K562 (cell line): Measurements from ENCODE around the gene HDLBP. TPM values are rescaled to one million over a fixed set of nuclear protein-coding genes. Genes with fewer than 3 reads are reported as not detected.

ENCODE experiments used
- ATAC-seq: fragments of 200-7000 bp; cut with Tn5 transposase; 3 replicates; pipeline ENCODE4 v1.9.1; 2020; ENCODE audit warnings: moderate library complexity
- BruUV-seq: library from RNA; stranded (reverse); fragments of 400-500 nt; replicated peaks from 2 replicates; lab custom pipeline; 2021; lab: Mats Ljungman, UMichigan
- CTCF ChIA-PET: fragments of 300-600 bp; formaldehyde crosslinking; extraction: SDS; loops from one replicate; lab custom pipeline; 2021; ENCODE audit warnings: low intra/inter-chr PET ratio; lab: Yijun Ruan, JAX
- POLR2A ChIA-PET: fragments of 300-600, 350-650 bp; sonication (Branson Sonifier 250); formaldehyde crosslinking; extraction: SDS; loops from one replicate; lab custom pipeline; 2021; ENCODE audit warnings: antibody characterized with exemption, inconsistent platforms; lab: Yijun Ruan, JAX
- DNase-seq, 4 experiments: peaks; one replicate each; pipeline versions ENCODE4 v3.0.0 to v3.0.0-alpha.2; 2011 to 2018; ENCODE audit warnings: low spot score in 3 of 4, mixed read lengths in 3 of 4; ENCODE audit errors: extremely low read depth in 1 of 4
- FAIRE-seq: peaks from 2 replicates; lab custom pipeline; 2011; peaks lifted over from hg19 to GRCh38; lab: Jason Lieb, UNC
- H2AFZ ChIP-seq: 2 replicates; pipeline ENCODE4 v1.6.0; 2011; ENCODE audit warnings: low read depth, low read length, control low read depth, inconsistent platforms
- H3K27ac ChIP-seq: fragments of 200-600 bp; 3 replicates; pipeline ENCODE4 v1.8.0; 2011; ENCODE audit warnings: low read depth, mild to moderate bottlenecking, control low read depth, inconsistent platforms, low read length, moderate library complexity, mixed read lengths; ENCODE audit errors: extremely low read depth
- H3K27me3 ChIP-seq, 2 experiments: fragments of 300-600 bp in 1 of 2; 2 replicates in 1 of 2; 3 replicates in 1 of 2; pipeline versions ENCODE4 v1.6.0 to v1.8.0; 2011; ENCODE audit warnings: inconsistent platforms in 2 of 2, low read length in 2 of 2, mild to moderate bottlenecking in 1 of 2, mixed read lengths in 1 of 2, moderate library complexity in 1 of 2; ENCODE audit not compliant: control insufficient read depth in 2 of 2, insufficient read depth in 2 of 2
- H3K36me3 ChIP-seq: fragments of 300-600 bp; 3 replicates; pipeline ENCODE4 v1.8.0; 2011; ENCODE audit warnings: mild to moderate bottlenecking, low read length, inconsistent platforms; ENCODE audit not compliant: control insufficient read depth, insufficient read depth
- H3K4me1 ChIP-seq, 2 experiments: fragments of 200-600 bp in 1 of 2; replicated peaks in 1 of 2; 2 replicates in 1 of 2; 3 replicates in 1 of 2; pipeline versions ENCODE4 v1.5.1 to v1.8.0; 2011; ENCODE audit warnings: inconsistent platforms in 2 of 2, low read length in 2 of 2, mild to moderate bottlenecking in 1 of 2, mixed read lengths in 1 of 2, moderate library complexity in 1 of 2; ENCODE audit not compliant: control insufficient read depth in 2 of 2, insufficient read depth in 2 of 2
- H3K4me2 ChIP-seq: 2 replicates; pipeline ENCODE4 v1.6.1; 2011; ENCODE audit warnings: low read length, control low read depth, inconsistent platforms, mixed read lengths; ENCODE audit not compliant: insufficient read depth
- H3K4me3 ChIP-seq: fragments of 200-600 bp; sonication (generic), shearing (Covaris generic); 2 replicates; pipeline ENCODE4 v1.5.1; 2016; ENCODE audit warnings: control low read depth, inconsistent platforms
- H3K79me2 ChIP-seq: fragments of 200-600 bp; 3 replicates; pipeline ENCODE4 v1.8.0; 2011; ENCODE audit warnings: low read length, inconsistent platforms; ENCODE audit not compliant: control insufficient read depth, insufficient read depth
- H3K9ac ChIP-seq, 2 experiments: 2 replicates each; pipeline versions ENCODE4 v1.6.0 to v1.6.1; 2011; ENCODE audit warnings: low read depth in 2 of 2, low read length in 2 of 2, control low read depth in 1 of 2, inconsistent platforms in 1 of 2, mild to moderate bottlenecking in 1 of 2, mixed read lengths in 1 of 2; ENCODE audit not compliant: insufficient read depth in 1 of 2
- H3K9me1 ChIP-seq: one replicate; pipeline ENCODE4 v1.6.0; 2011; ENCODE audit warnings: inconsistent platforms, mild to moderate bottlenecking, low read length, moderate library complexity; ENCODE audit not compliant: control insufficient read depth, insufficient read depth
- H3K9me3 ChIP-seq: replicated peaks from 2 replicates; pipeline ENCODE4 v1.5.1; 2011; ENCODE audit warnings: low read depth, low read length, inconsistent platforms; ENCODE audit not compliant: control insufficient read depth, insufficient read depth
- H4K20me1 ChIP-seq: replicated peaks from 2 replicates; pipeline ENCODE4 v1.6.1; 2011; ENCODE audit warnings: low read length, inconsistent platforms, mixed read lengths; ENCODE audit not compliant: control insufficient read depth, insufficient read depth
- BRCA1 ChIP-seq, 2 experiments: fragments of 450-650 bp in 1 of 2; sonication (generic) in 1 of 2; formaldehyde crosslinking in 1 of 2; IDR thresholded peaks; 2 replicates each; pipeline versions ENCODE4 v1.5.0 to v1.6.1; 2017 to 2020; ENCODE audit warnings: mild to moderate bottlenecking in 1 of 2, missing genetic modification reagents in 1 of 2
- COPS2 ChIP-seq: fragments of 450-650 bp; conservative IDR thresholded peaks from 2 replicates; pipeline ENCODE4 v1.6.1; 2016; ENCODE audit warnings: mild to moderate bottlenecking, moderate library complexity
- ETS2 ChIP-seq: IDR thresholded peaks from 2 replicates; pipeline ENCODE4 v1.6.1; 2016; ENCODE audit warnings: borderline replicate concordance, missing genetic modification characterization, mild to moderate bottlenecking, moderate library complexity, missing compliant biosample characterization; ENCODE audit not compliant: poor library complexity, severe bottlenecking
- NFIX ChIP-seq: fragments of 250-450 bp; sonication (Bioruptor Pico); IDR thresholded peaks from 2 replicates; pipeline ENCODE4 v1.4.0; 2020; ENCODE audit warnings: low read depth, mild to moderate bottlenecking, moderate library complexity
- NFXL1 ChIP-seq: fragments of 450-650 bp; formaldehyde crosslinking; IDR thresholded peaks from 2 replicates; pipeline ENCODE4 v1.4.0; 2021; ENCODE audit warnings: mild to moderate bottlenecking
- SMAD4 ChIP-seq: fragments of 250-450 bp; sonication (Bioruptor Pico); conservative IDR thresholded peaks from 2 replicates; pipeline ENCODE4 v1.8.0; 2021; ENCODE audit warnings: inconsistent platforms, mild to moderate bottlenecking, moderate library complexity
- SMARCC2 ChIP-seq: fragments of 450-650 bp; IDR thresholded peaks from 2 replicates; pipeline ENCODE4 v1.6.1; 2017; ENCODE audit warnings: antibody characterized with exemption, moderate library complexity, mild to moderate bottlenecking, low read depth
- WGBS: fragments of 100-300 bp; shearing (Covaris generic); methylation state at CpG from one replicate; pipeline ENCODE4 v1.1.6; 2016; ENCODE audit warnings: low coverage, mixed read lengths; ENCODE audit not compliant: insufficient coverage; ENCODE audit errors: missing lambda C conversion rate; 5-methylcytosine and 5-hydroxymethylcytosine counted together
- in situ Hi-C: fragments of 300-500 bp; cut with MboI; formaldehyde crosslinking; loops from 4 replicates; pipeline ENCODE4 v1.15.0; 2018; ENCODE audit warnings: inconsistent platforms, mixed read lengths
- intact Hi-C: fragments of 100-400 bp; cut with micrococcal nuclease; formaldehyde crosslinking; loops from 2 replicates; pipeline ENCODE4 v1.14.2; 2022
- polyA plus RNA-seq, 8 experiments: library from polyadenylated mRNA; depleted of rRNA in 4 of 8; stranded (reverse) in 5 of 8; unstranded in 3 of 8; fragments of >200 nt; fragmentation: Nextera tagmentation in 2 of 8; fragmentation: Illumina TruSeq in 1 of 8; extraction: Ambion mirVana in 2 of 8; extraction: Trizol in 1 of 8; gene quantifications; 2 replicates each; pipeline versions ENCODE4 v1.2.1 to v1.2.3, GENCODE V29; 2011 to 2014; ENCODE audit warnings: inconsistent platforms in 1 of 8, missing spikeins in 1 of 8
- total RNA-seq, 7 experiments: library from RNA; depleted of rRNA in 6 of 7; stranded (reverse); fragments of >200 nt in 6 of 7; fragmentation: Illumina TruSeq in 2 of 7; extraction: Trizol in 2 of 7; gene quantifications; 2 replicates each; pipeline versions ENCODE4 v1.2.1 to v1.2.3, GENCODE V29; 2011 to 2021; ENCODE audit warnings: low replicate concordance in 1 of 7
- TF ChIP-seq, protein P1 (sequence below): fragments of 250-450 bp; sonication (Bioruptor Pico); IDR thresholded peaks from 2 replicates; pipeline ENCODE4 v1.4.0; 2020
- TF ChIP-seq, protein P2 (sequence below): fragments of 450-650 bp; IDR thresholded peaks from 2 replicates; pipeline ENCODE4 v1.6.1; 2016; ENCODE audit warnings: borderline replicate concordance
- TF ChIP-seq, protein P3 (sequence below): fragments of 250-450 bp; sonication (Bioruptor Pico); IDR thresholded peaks from 2 replicates; pipeline ENCODE4 v1.5.0; 2021; ENCODE audit warnings: mild to moderate bottlenecking, borderline replicate concordance

HDLBP gene
- total and polyA plus RNA-seq, 9 of the 15 experiments (the other 6 are each of a cell fraction or from before 2014, with no cell fraction given), result 24.4 to 378 (median 146) TPM

DNA sequence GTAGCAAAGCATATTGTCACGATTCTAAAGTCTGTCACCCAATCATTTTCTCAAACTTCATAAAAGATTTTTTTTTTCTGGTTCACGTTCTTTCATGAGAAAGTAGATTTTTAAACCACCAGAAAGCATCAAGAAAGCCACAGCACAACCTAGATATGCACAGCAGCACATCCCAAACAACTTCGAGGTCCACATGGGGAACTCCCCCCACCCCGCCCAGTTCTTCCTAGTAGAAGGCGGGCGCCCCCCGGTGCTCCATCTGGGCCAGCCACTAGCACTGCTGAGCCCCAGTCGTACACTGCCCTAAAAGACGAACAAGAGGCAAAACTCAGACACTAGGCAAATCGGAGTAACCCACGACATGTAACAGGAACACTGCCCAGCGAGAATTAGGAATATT is 15.5 kb downstream of the HDLBP start (continued):
- TF ChIP-seq, protein P1, sequence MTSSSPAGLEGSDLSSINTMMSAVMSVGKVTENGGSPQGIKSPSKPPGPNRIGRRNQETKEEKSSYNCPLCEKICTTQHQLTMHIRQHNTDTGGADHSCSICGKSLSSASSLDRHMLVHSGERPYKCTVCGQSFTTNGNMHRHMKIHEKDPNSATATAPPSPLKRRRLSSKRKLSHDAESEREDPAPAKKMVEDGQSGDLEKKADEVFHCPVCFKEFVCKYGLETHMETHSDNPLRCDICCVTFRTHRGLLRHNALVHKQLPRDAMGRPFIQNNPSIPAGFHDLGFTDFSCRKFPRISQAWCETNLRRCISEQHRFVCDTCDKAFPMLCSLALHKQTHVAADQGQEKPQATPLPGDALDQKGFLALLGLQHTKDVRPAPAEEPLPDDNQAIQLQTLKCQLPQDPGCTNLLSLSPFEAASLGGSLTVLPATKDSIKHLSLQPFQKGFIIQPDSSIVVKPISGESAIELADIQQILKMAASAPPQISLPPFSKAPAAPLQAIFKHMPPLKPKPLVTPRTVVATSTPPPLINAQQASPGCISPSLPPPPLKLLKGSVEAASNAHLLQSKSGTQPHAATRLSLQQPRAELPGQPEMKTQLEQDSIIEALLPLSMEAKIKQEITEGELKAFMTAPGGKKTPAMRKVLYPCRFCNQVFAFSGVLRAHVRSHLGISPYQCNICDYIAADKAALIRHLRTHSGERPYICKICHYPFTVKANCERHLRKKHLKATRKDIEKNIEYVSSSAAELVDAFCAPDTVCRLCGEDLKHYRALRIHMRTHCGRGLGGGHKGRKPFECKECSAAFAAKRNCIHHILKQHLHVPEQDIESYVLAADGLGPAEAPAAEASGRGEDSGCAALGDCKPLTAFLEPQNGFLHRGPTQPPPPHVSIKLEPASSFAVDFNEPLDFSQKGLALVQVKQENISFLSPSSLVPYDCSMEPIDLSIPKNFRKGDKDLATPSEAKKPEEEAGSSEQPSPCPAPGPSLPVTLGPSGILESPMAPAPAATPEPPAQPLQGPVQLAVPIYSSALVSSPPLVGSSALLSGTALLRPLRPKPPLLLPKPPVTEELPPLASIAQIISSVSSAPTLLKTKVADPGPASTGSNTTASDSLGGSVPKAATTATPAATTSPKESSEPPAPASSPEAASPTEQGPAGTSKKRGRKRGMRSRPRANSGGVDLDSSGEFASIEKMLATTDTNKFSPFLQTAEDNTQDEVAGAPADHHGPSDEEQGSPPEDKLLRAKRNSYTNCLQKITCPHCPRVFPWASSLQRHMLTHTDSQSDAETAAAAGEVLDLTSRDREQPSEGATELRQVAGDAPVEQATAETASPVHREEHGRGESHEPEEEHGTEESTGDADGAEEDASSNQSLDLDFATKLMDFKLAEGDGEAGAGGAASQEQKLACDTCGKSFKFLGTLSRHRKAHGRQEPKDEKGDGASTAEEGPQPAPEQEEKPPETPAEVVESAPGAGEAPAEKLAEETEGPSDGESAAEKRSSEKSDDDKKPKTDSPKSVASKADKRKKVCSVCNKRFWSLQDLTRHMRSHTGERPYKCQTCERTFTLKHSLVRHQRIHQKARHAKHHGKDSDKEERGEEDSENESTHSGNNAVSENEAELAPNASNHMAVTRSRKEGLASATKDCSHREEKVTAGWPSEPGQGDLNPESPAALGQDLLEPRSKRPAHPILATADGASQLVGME, result no peak

DNA sequence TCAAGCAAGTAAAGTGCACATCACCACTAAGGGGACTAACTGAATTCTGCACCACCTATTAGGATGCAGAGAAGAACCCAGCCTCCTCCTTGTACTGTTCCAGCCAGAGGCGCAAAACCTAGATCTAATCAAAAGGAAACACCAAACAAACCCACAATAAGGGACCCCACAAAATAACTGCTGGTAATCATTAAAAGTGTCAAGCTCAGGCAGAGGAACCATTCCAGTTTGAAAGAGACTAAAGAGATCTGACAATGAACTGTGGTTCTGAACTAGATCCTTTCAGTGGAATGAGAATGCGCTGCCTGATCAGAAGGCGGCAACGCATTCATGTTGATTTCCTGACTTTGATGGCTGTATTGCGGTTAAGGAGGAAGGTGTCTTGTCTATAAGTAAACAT is 16.8 kb downstream of the HDLBP start:
- ATAC-seq (no peak), FAIRE-seq (peak; percentile 56), DNase-seq (no peak)
- in situ Hi-C loops, result no loop called here
- no peaks in the 10 kb centered on the region for H3K27me3 ChIP-seq
- H2AFZ ChIP-seq, result no peak overlapping the region
- no peak overlapping the region for H3K4me2 ChIP-seq
- H3K9me1 ChIP-seq, result peaks cover 2% of the 10 kb centered on the region
- peaks cover 13% of the 10 kb centered on the region; the same call in 2 of the 3 replicates for H3K36me3 ChIP-seq
- no peak overlapping the region for H3K4me3 ChIP-seq
- POLR2A ChIA-PET, result interaction anchor here (1.4 kb wide), 1 partner anchor 17 kb away, joined by 6 read pairs; the partner anchor contains the start of gene HDLBP
- H3K9me3 ChIP-seq, result no peaks in the 10 kb centered on the region
- H3K79me2 ChIP-seq, result peaks cover 92% of the 10 kb centered on the region
- intact Hi-C loops, result no loop called here
- no peak overlapping the region for H3K27ac ChIP-seq
- no TSS peak for BruUV-seq
- peaks cover 23% of the 10 kb centered on the region for H4K20me1 ChIP-seq
- peaks cover 10 to 16% of the 10 kb centered on the region in 2 experiments; a peak in 3 of 5 replicates for H3K4me1 ChIP-seq
- CTCF ChIA-PET, result no interaction called here
- H3K9ac ChIP-seq, result no peak overlapping the region
- WGBS, result 87% methylated on average over 5 of the region's 5 CpGs
- no peak for TF ChIP-seq BRCA1 (IDR thresholded peaks at IDR 0.05)
- no peak for TF ChIP-seq BRCA1 (CRISPR knock-in tag; IDR thresholded peaks at IDR 0.05)
- TF ChIP-seq SMARCC2, result no peak
- TF ChIP-seq, protein P2, sequence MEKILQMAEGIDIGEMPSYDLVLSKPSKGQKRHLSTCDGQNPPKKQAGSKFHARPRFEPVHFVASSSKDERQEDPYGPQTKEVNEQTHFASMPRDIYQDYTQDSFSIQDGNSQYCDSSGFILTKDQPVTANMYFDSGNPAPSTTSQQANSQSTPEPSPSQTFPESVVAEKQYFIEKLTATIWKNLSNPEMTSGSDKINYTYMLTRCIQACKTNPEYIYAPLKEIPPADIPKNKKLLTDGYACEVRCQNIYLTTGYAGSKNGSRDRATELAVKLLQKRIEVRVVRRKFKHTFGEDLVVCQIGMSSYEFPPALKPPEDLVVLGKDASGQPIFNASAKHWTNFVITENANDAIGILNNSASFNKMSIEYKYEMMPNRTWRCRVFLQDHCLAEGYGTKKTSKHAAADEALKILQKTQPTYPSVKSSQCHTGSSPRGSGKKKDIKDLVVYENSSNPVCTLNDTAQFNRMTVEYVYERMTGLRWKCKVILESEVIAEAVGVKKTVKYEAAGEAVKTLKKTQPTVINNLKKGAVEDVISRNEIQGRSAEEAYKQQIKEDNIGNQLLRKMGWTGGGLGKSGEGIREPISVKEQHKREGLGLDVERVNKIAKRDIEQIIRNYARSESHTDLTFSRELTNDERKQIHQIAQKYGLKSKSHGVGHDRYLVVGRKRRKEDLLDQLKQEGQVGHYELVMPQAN, result no peak
- no peak for TF ChIP-seq ETS2
- no peak for TF ChIP-seq COPS2
- TF ChIP-seq NFXL1, result no peak
- no peak for TF ChIP-seq SMAD4 (CRISPR knock-in tag)
- TF ChIP-seq, protein P3, sequence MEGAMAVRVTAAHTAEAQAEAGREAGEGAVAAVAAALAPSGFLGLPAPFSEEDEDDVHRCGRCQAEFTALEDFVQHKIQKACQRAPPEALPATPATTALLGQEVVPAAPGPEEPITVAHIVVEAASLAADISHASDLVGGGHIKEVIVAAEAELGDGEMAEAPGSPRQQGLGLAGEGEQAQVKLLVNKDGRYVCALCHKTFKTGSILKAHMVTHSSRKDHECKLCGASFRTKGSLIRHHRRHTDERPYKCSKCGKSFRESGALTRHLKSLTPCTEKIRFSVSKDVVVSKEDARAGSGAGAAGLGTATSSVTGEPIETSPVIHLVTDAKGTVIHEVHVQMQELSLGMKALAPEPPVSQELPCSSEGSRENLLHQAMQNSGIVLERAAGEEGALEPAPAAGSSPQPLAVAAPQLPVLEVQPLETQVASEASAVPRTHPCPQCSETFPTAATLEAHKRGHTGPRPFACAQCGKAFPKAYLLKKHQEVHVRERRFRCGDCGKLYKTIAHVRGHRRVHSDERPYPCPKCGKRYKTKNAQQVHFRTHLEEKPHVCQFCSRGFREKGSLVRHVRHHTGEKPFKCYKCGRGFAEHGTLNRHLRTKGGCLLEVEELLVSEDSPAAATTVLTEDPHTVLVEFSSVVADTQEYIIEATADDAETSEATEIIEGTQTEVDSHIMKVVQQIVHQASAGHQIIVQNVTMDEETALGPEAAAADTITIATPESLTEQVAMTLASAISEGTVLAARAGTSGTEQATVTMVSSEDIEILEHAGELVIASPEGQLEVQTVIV (CRISPR knock-in tag), result no peak
- TF ChIP-seq NFIX (CRISPR knock-in tag), result no peak
